HG02571 (cell line): ENCODE data around the gene PUM2.
"Not testable (repeated sequence)": the region's sequence is repeated elsewhere in the genome, so short reads cannot be mapped to it uniquely, and the experiment has no call there.

Experiments used
- ATAC-seq: cut with Tn5 transposase; IDR thresholded peaks from one replicate; pipeline ENCODE4 v1.9.1; 2021; ENCODE audit warnings: mild to moderate bottlenecking, moderate library complexity; ENCODE audit not compliant: unreplicated experiment

The PUM2 gene

GRCh38 chr2:20350753-20351554, at the start of gene PUM2:
Gene PUM2 (minus strand): TSS chr2:20350844. CDS start chr2:20327360, 23,484 bp downstream.
- peak; percentile 76 for ATAC-seq

- ATAC-seq, result no peak
These were observed 49.7 kb upstream of the PUM2 start for GRCh38 chr2:20400306-20400705.

GRCh38 chr2:20398956-20399567, 48.4 kb upstream of the PUM2 start:
- ATAC-seq, result no peak

GRCh38 chr2:20397811-20398447, 47.3 kb upstream of the PUM2 start:
- no peak for ATAC-seq

DNA sequence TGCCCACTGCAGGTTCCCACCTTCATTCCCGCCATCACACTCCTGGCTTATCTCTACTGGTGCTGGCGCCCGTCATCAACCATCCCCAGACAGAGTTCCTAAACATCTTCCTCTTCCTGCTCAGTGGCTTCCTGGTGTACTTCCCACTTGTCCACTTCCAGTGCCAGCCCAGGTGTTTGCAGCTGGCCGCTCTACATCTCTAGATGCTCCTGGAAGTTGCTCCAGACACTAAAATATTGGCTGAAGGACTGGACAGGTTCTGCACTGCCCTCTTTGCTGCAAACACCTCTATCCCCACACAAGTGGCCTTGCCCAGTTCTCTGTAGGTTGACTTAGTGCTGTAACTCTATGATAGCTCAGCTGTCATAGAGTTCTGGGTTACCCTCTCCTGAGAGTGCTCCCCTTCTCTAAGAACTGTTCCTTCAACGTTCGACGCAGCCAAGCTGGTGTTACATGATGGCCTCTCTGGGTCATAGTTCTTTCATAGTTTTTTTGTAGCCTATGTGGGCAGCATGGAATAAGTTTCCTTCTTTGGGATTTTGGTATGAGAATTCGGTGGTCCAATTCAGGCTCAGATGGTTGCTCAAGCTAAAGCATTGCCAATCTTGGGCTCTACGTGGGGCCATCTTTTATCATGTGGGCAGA, 45.8 kb upstream of the PUM2 start:
- no peak for ATAC-seq

DNA sequence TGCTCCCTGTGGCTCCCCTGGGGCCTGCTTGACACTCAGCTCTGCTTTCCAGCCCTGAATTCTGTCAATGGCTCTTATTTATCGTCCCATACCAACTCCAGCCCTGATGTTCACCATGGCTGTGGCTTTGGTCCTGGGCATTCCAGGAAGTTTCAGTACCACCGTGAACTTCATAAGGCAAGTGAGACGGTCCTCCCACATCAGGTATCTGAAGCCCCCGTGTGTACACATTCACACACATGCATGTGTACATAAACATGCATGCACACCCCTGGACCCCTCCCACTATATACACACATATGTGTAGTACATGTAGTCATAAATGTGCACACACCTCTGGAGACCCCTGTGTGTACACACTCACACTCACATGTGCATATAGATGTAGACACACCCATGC, 43.3 kb upstream of the PUM2 start:
- no peak for ATAC-seq

GRCh38 chr2:20391951-20392699, 41.5 kb upstream of the PUM2 start:
- no peak for ATAC-seq

GRCh38 chr2:20390524-20391123, 40.0 kb upstream of the PUM2 start:
- ATAC-seq, result no peak

DNA sequence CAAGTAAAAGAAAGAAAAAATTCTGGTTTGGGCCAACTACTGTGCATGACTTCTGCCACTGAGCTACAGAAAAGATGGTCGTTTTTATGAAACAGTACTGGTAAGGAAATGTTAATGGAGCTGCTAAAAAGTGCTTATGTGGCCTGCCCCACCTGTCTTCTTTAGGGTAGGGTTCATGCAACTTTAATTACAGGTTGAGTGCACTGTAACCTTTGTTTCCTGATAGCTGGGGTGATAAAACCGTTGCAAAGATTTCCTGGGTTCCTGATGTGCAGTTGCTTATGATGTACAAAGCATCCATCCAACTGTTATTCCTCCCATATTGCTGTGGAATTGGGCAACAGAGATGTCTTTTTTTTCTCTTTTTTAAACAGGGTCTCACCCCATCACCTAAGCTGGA, 34.3 kb upstream of the PUM2 start:
- no peak for ATAC-seq

GRCh38 chr2:20382965-20383810, 32.5 kb upstream of the PUM2 start:
- no peak for ATAC-seq

DNA sequence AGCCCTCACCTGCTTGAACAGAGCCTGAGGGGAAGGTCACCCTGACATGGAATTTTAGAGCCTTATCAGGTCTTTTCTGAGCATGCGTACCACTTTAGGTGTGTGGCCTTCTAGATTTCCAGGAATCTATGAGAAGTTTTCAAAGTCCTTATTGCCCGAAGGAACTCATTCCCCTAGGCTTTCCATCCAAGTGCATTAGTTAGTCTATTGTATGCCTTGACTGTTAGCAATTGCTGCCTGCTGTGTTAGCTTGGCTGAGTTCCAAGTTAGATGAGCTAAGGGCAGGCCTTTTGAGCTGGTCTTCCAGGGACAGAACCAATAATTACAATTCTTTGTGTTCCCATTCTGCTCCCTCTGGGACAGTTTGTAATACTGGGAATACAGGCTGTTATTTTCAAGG, 30.8 kb upstream of the PUM2 start:
- ATAC-seq, result no peak

- no peak for ATAC-seq
These were observed 28.4 kb upstream of the PUM2 start for GRCh38 chr2:20378891-20379519.

- ATAC-seq, result no peak
These were observed 27.7 kb upstream of the PUM2 start for GRCh38 chr2:20378341-20378740.

GRCh38 chr2:20377741-20378140, 27.1 kb upstream of the PUM2 start:
- no peak for ATAC-seq

- ATAC-seq, result not testable (repeated sequence)
These were observed 24.3 kb upstream of the PUM2 start for GRCh38 chr2:20374982-20375381.

GRCh38 chr2:20372896-20373640, 22.4 kb upstream of the PUM2 start:
- no peak for ATAC-seq

GRCh38 chr2:20371323-20372025, 20.8 kb upstream of the PUM2 start:
- no peak for ATAC-seq

GRCh38 chr2:20370191-20370590, 19.5 kb upstream of the PUM2 start:
- no peak for ATAC-seq
